Measurements from ENCODE around the gene FLOT1.
"Not testable (repeated sequence)": the region's sequence is repeated elsewhere in the genome, so short reads cannot be mapped to it uniquely, and the experiment has no call there.

Gene FLOT1

GRCh38 chr6:30767158-30767943 lies 24.9 kb upstream of the FLOT1 start:
- DNase-seq, result no peak

GRCh38 chr6:30766461-30767157 lies 24.1 kb upstream of the FLOT1 start:
- DNase-seq, result no peak

- not testable (repeated sequence) for DNase-seq
Measured at GRCh38 chr6:30765495-30765894, 23.0 kb upstream of the FLOT1 start.

GRCh38 chr6:30764490-30765043 lies 22.1 kb upstream of the FLOT1 start:
- not testable (repeated sequence) for DNase-seq

- no peak for DNase-seq
Measured at GRCh38 chr6:30763618-30764489, 21.4 kb upstream of the FLOT1 start.

- DNase-seq, result no peak
Measured at GRCh38 chr6:30763155-30763617, 20.7 kb upstream of the FLOT1 start.

GRCh38 chr6:30761791-30762429 lies 19.4 kb upstream of the FLOT1 start:
- no peak for DNase-seq

GRCh38 chr6:30760549-30760948 lies 18.1 kb upstream of the FLOT1 start:
- DNase-seq, result no peak

GRCh38 chr6:30759575-30760239 lies 17.2 kb upstream of the FLOT1 start:
- no peak for DNase-seq

GRCh38 chr6:30757261-30757904 lies 14.9 kb upstream of the FLOT1 start:
- no peak for DNase-seq

GRCh38 chr6:30756405-30757003 lies 14.0 kb upstream of the FLOT1 start:
- not testable (repeated sequence) for DNase-seq

- no peak for DNase-seq
Measured at GRCh38 chr6:30754631-30755030, 12.1 kb upstream of the FLOT1 start.

- DNase-seq, result no peak
Measured at GRCh38 chr6:30752157-30752927, 9.9 kb upstream of the FLOT1 start.

GRCh38 chr6:30750379-30750668 lies 7.8 kb upstream of the FLOT1 start:
- DNase-seq, result no peak

GRCh38 chr6:30749554-30750378 lies 7.3 kb upstream of the FLOT1 start:
- DNase-seq, result no peak

GRCh38 chr6:30748851-30749540 lies 6.5 kb upstream of the FLOT1 start:
- no peak for DNase-seq

- DNase-seq, result no peak
Measured at GRCh38 chr6:30747902-30748769, 5.6 kb upstream of the FLOT1 start.

- no peak for DNase-seq
Measured at GRCh38 chr6:30747300-30747687, 4.8 kb upstream of the FLOT1 start.
